SJCRH30 (cell line): ENCODE results near the gene POU4F3. TPM values are rescaled to one million over a fixed set of nuclear protein-coding genes. Genes with fewer than 3 reads are reported as not detected.
A peak's percentile ranks its signal among the peaks of the same experiment; 100 is the strongest.

Source experiments
- DNase-seq, 2 experiments: peaks; one replicate each; pipeline ENCODE4 v3.0.0-alpha.2; 2015 to 2020
- H3K27ac ChIP-seq: fragments of 250-450 bp; sonication (Bioruptor Pico); 2 replicates; pipeline ENCODE4 v1.5.1; 2020; ENCODE audit warnings: mild to moderate bottlenecking, moderate library complexity
- H3K27me3 ChIP-seq: fragments of 250-450 bp; sonication (Bioruptor Pico); 2 replicates; pipeline ENCODE4 v1.5.1; 2020; ENCODE audit warnings: mild to moderate bottlenecking, moderate library complexity
- H3K36me3 ChIP-seq: fragments of 250-450 bp; sonication (Bioruptor Pico); 2 replicates; pipeline ENCODE4 v1.5.1; 2020; ENCODE audit warnings: mild to moderate bottlenecking, moderate library complexity
- H3K4me1 ChIP-seq: fragments of 250-450 bp; sonication (Bioruptor Pico); 2 replicates; pipeline ENCODE4 v1.5.1; 2020; ENCODE audit warnings: mild to moderate bottlenecking, moderate library complexity
- H3K4me3 ChIP-seq: fragments of 250-450 bp; sonication (Bioruptor Pico); 2 replicates; pipeline ENCODE4 v1.5.1; 2020; ENCODE audit warnings: mild to moderate bottlenecking, moderate library complexity
- H3K9me3 ChIP-seq: fragments of 250-450 bp; sonication (Bioruptor Pico); replicated peaks from 2 replicates; pipeline ENCODE4 v1.5.1; 2020; ENCODE audit warnings: mild to moderate bottlenecking, moderate library complexity
- total RNA-seq: library from RNA; depleted of rRNA; stranded (reverse); fragments of >200 nt; shearing (Covaris generic); gene quantifications from 2 replicates; pipeline ENCODE4 v1.2.3, GENCODE V29; 2014

Gene POU4F3
- total RNA-seq, 1 experiment from 2014 or later, result 0.14 TPM

- H3K27ac ChIP-seq, result no peak overlapping the region
- H3K9me3 ChIP-seq, result no peaks in the 10 kb centered on the region
- H3K36me3 ChIP-seq, result no peaks in the 10 kb centered on the region
- no peak overlapping the region for H3K4me3 ChIP-seq
- no peaks in the 10 kb centered on the region for H3K27me3 ChIP-seq
- no peaks in the 10 kb centered on the region for H3K4me1 ChIP-seq
- no peak for DNase-seq
Measured at GRCh38 chr5:146329697-146330096, 8.9 kb upstream of the POU4F3 start.

- Histone ChIP-seq H3K36me3 (no peaks in the 10 kb centered on the region), H3K27ac (no peak overlapping the region), H3K9me3 (no peaks in the 10 kb centered on the region), H3K27me3 (no peaks in the 10 kb centered on the region; the same call in 1 of the 2 replicates), H3K4me1 (no peaks in the 10 kb centered on the region), H3K4me3 (no peak overlapping the region)
- no peak for DNase-seq
Measured at GRCh38 chr5:146331423-146331822, 7.2 kb upstream of the POU4F3 start.

- Histone ChIP-seq H3K36me3 (no peaks in the 10 kb centered on the region), H3K4me1 (no peaks in the 10 kb centered on the region), H3K27me3 (no peaks in the 10 kb centered on the region; the same call in 1 of the 2 replicates), H3K9me3 (no peaks in the 10 kb centered on the region), H3K27ac (no peak overlapping the region), H3K4me3 (no peak overlapping the region)
- DNase-seq, result no peak
Measured at GRCh38 chr5:146334074-146334533, 4.5 kb upstream of the POU4F3 start.

- Histone ChIP-seq H3K27ac (no peak overlapping the region), H3K4me1 (no peaks in the 10 kb centered on the region), H3K27me3 (no peaks in the 10 kb centered on the region; the same call in 1 of the 2 replicates), H3K4me3 (no peak overlapping the region), H3K36me3 (no peaks in the 10 kb centered on the region), H3K9me3 (no peaks in the 10 kb centered on the region)
- DNase-seq, result no peak
Measured at GRCh38 chr5:146336197-146336596, 2.4 kb upstream of the POU4F3 start.

GRCh38 chr5:146337264-146337904, 1.3 kb upstream of the POU4F3 start:
- no peaks in the 10 kb centered on the region for H3K9me3 ChIP-seq
- no peak overlapping the region for H3K27ac ChIP-seq
- H3K36me3 ChIP-seq, result no peaks in the 10 kb centered on the region
- H3K27me3 ChIP-seq, result no peaks in the 10 kb centered on the region; the same call in none of the 2 replicates
- H3K4me1 ChIP-seq, result no peaks in the 10 kb centered on the region
- H3K4me3 ChIP-seq, result no peak overlapping the region
- no peak for DNase-seq

- no peak overlapping the region for H3K4me3 ChIP-seq
- no peak overlapping the region for H3K27ac ChIP-seq
- DNase-seq, result no peak
- no peaks in the 10 kb centered on the region; the same call in none of the 2 replicates for H3K27me3 ChIP-seq
- H3K4me1 ChIP-seq, result no peaks in the 10 kb centered on the region
- H3K36me3 ChIP-seq, result no peaks in the 10 kb centered on the region
- H3K9me3 ChIP-seq, result no peaks in the 10 kb centered on the region
Measured at GRCh38 chr5:146337928-146338327, 711 bp upstream of the POU4F3 start.

GRCh38 chr5:146339715-146340259, 1.1 kb downstream of the POU4F3 start:
- Histone ChIP-seq H3K9me3 (no peaks in the 10 kb centered on the region), H3K27ac (no peak overlapping the region), H3K4me3 (no peak overlapping the region), H3K36me3 (no peaks in the 10 kb centered on the region), H3K27me3 (no peaks in the 10 kb centered on the region; the same call in none of the 2 replicates), H3K4me1 (no peaks in the 10 kb centered on the region)
- no peak for DNase-seq

GRCh38 chr5:146340260-146341081, 1.8 kb downstream of the POU4F3 start:
- Histone ChIP-seq H3K27ac (no peak overlapping the region), H3K36me3 (no peaks in the 10 kb centered on the region), H3K27me3 (no peaks in the 10 kb centered on the region; the same call in none of the 2 replicates), H3K4me1 (no peaks in the 10 kb centered on the region), H3K9me3 (no peaks in the 10 kb centered on the region), H3K4me3 (no peak overlapping the region)
- peak; percentile 60 to 66 for DNase-seq

- H3K9me3 ChIP-seq, result no peaks in the 10 kb centered on the region
- DNase-seq, result no peak
Measured at GRCh38 chr5:146341854-146342253, 3.2 kb downstream of the POU4F3 start.

GRCh38 chr5:146342519-146342881, 3.9 kb downstream of the POU4F3 start:
- Histone ChIP-seq H3K9me3 (no peaks in the 10 kb centered on the region), H3K4me1 (no peaks in the 10 kb centered on the region), H3K27me3 (no peaks in the 10 kb centered on the region; the same call in none of the 2 replicates), H3K4me3 (no peak overlapping the region), H3K27ac (no peak overlapping the region), H3K36me3 (no peaks in the 10 kb centered on the region)
- no peak for DNase-seq

More at GRCh38 chr5:146341854-146342253, 3.2 kb downstream of the POU4F3 start:
- H3K4me1 ChIP-seq, result no peaks in the 10 kb centered on the region
- no peaks in the 10 kb centered on the region for H3K36me3 ChIP-seq
- no peak overlapping the region for H3K27ac ChIP-seq
- no peaks in the 10 kb centered on the region; the same call in none of the 2 replicates for H3K27me3 ChIP-seq
- no peak overlapping the region for H3K4me3 ChIP-seq

- Histone ChIP-seq H3K27ac (no peak overlapping the region), H3K4me1 (no peaks in the 10 kb centered on the region), H3K9me3 (no peaks in the 10 kb centered on the region), H3K4me3 (no peak overlapping the region), H3K36me3 (no peaks in the 10 kb centered on the region), H3K27me3 (no peaks in the 10 kb centered on the region; the same call in none of the 2 replicates)
- no peak for DNase-seq
Measured at GRCh38 chr5:146342882-146343865, 4.5 kb downstream of the POU4F3 start.

- H3K36me3 ChIP-seq, result no peaks in the 10 kb centered on the region
- DNase-seq, result no peak
Measured at GRCh38 chr5:146344155-146345118, 5.8 kb downstream of the POU4F3 start.

GRCh38 chr5:146345240-146345577, 6.6 kb downstream of the POU4F3 start:
- no peaks in the 10 kb centered on the region for H3K36me3 ChIP-seq
- no peaks in the 10 kb centered on the region for H3K4me1 ChIP-seq
- DNase-seq, result no peak
- no peak overlapping the region for H3K4me3 ChIP-seq
- H3K27ac ChIP-seq, result no peak overlapping the region
- H3K9me3 ChIP-seq, result no peaks in the 10 kb centered on the region
- H3K27me3 ChIP-seq, result no peaks in the 10 kb centered on the region; the same call in none of the 2 replicates

More at GRCh38 chr5:146344155-146345118, 5.8 kb downstream of the POU4F3 start:
- Histone ChIP-seq H3K4me1 (no peaks in the 10 kb centered on the region), H3K9me3 (no peaks in the 10 kb centered on the region), H3K27me3 (no peaks in the 10 kb centered on the region; the same call in none of the 2 replicates), H3K27ac (no peak overlapping the region), H3K4me3 (no peak overlapping the region)
